A673 (cell line): ENCODE results near the gene CEP83. TPM values are rescaled to one million over a fixed set of nuclear protein-coding genes. Genes with fewer than 3 reads are reported as not detected.

Source experiments
- BruUV-seq: library from RNA; stranded (reverse); fragments of 400-500 nt; replicated peaks from 2 replicates; lab custom pipeline; 2021; lab: Mats Ljungman, UMichigan
- CTCF ChIA-PET: fragments of 300-600 bp; sonication (Branson Sonifier 250); formaldehyde crosslinking; loops from one replicate; lab custom pipeline; 2022; ENCODE audit warnings: antibody characterized with exemption; lab: Charles Lee
- POLR2A ChIA-PET: fragments of 300-600 bp; sonication (Branson Sonifier 250); formaldehyde crosslinking; loops from one replicate; lab custom pipeline; 2022; ENCODE audit warnings: antibody characterized with exemption; ENCODE audit not compliant: low non-redundant PET; lab: Charles Lee
- DNase-seq: peaks from one replicate; pipeline ENCODE4 v3.0.0-alpha.2; 2015; ENCODE audit warnings: low spot score
- H3K27ac ChIP-seq: fragments of 200-600 bp; sonication (generic); 2 replicates; pipeline ENCODE4 v1.5.1; 2016; ENCODE audit warnings: mixed run types, low read depth, mild to moderate bottlenecking, mixed read lengths, antibody characterized with exemption, low read length; ENCODE audit not compliant: poor library complexity, severe bottlenecking
- H3K27me3 ChIP-seq: fragments of 200-600 bp; sonication (generic); replicated peaks from 2 replicates; pipeline ENCODE4 v1.6.1; 2017; ENCODE audit warnings: mixed run types, low read depth, mild to moderate bottlenecking, mixed read lengths, antibody characterized with exemption, low read length; ENCODE audit not compliant: insufficient read depth, poor library complexity
- H3K36me3 ChIP-seq: fragments of 200-600 bp; sonication (generic); 2 replicates; pipeline ENCODE4 v1.6.1; 2016; ENCODE audit warnings: mixed run types, mild to moderate bottlenecking, mixed read lengths, antibody characterized with exemption, low read length; ENCODE audit not compliant: insufficient read depth, poor library complexity, severe bottlenecking
- H3K4me1 ChIP-seq: fragments of 200-600 bp; sonication (generic); 2 replicates; pipeline ENCODE4 v1.6.1; 2017; ENCODE audit warnings: mixed run types, mild to moderate bottlenecking, mixed read lengths, antibody characterized with exemption, low read length; ENCODE audit not compliant: insufficient read depth, poor library complexity, severe bottlenecking
- H3K4me3 ChIP-seq: fragments of 200-600 bp; sonication (generic); 2 replicates; pipeline ENCODE4 v1.5.1; 2016; ENCODE audit warnings: low read depth, mixed run types, mild to moderate bottlenecking, mixed read lengths, low read length; ENCODE audit not compliant: poor library complexity, severe bottlenecking
- H3K9me3 ChIP-seq: fragments of 200-600 bp; sonication (generic); 2 replicates; pipeline ENCODE4 v1.6.1; 2016; ENCODE audit warnings: mixed run types, low read depth, mild to moderate bottlenecking, mixed read lengths, antibody characterized with exemption, low read length; ENCODE audit not compliant: poor library complexity, severe bottlenecking
- EZH2 ChIP-seq: fragments of 200-600 bp; sonication (generic); IDR thresholded peaks from 2 replicates; pipeline ENCODE4 v1.6.1; 2017; ENCODE audit warnings: borderline replicate concordance, low read depth, mild to moderate bottlenecking, mixed read lengths, antibody characterized with exemption, low read length; ENCODE audit not compliant: poor library complexity, severe bottlenecking
- intact Hi-C: fragments of 100-400 bp; cut with micrococcal nuclease; formaldehyde crosslinking; loops from one replicate; pipeline ENCODE4 v1.10.0; 2022; ENCODE audit not compliant: unreplicated experiment
- total RNA-seq: library from RNA; stranded (reverse); gene quantifications from 2 replicates; pipeline ENCODE4 v1.2.3, GENCODE V29; 2021
- TF ChIP-seq, protein P1 (sequence below): fragments of 300-800, 200-600 bp; sonication (generic); conservative IDR thresholded peaks from 2 replicates; pipeline ENCODE4 v1.5.1; 2017; ENCODE audit warnings: low read depth, mild to moderate bottlenecking, antibody characterized with exemption, low read length, moderate library complexity, mixed read lengths

CEP83 gene
- total RNA-seq, 1 experiment from 2014 or later: 29.2 TPM

DNA sequence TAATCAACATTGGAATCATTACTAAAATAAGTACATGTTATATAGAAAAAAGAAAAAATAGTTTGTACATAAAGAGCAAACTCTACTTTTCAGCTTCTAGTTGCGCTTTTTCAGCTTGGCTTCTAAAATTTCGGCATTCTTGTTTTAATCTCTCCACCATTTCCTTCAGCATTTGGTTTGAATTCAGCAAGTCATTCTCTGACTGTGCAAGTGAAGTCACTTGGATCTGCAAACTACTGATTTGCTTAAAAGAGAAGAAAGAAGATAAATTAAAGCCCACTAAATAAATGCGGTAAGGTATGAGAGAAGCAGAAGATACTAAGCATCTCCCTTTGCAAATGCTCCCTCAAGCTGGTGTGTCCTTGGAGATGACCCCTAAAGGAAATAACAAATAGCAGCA, 126.3 kb downstream of the CEP83 start:
- BruUV-seq: no TSS peak
- intact Hi-C loops: no loop called here
- H3K4me3 ChIP-seq: no peak overlapping the region
- no peak for DNase-seq
- no peaks in the 10 kb centered on the region for H3K4me1 ChIP-seq
- no peak overlapping the region for H3K27ac ChIP-seq
- H3K36me3 ChIP-seq: no peaks in the 10 kb centered on the region
- H3K9me3 ChIP-seq: no peaks in the 10 kb centered on the region
- CTCF ChIA-PET: no interaction called here
- POLR2A ChIA-PET: no interaction called here
- TF ChIP-seq, protein P1, sequence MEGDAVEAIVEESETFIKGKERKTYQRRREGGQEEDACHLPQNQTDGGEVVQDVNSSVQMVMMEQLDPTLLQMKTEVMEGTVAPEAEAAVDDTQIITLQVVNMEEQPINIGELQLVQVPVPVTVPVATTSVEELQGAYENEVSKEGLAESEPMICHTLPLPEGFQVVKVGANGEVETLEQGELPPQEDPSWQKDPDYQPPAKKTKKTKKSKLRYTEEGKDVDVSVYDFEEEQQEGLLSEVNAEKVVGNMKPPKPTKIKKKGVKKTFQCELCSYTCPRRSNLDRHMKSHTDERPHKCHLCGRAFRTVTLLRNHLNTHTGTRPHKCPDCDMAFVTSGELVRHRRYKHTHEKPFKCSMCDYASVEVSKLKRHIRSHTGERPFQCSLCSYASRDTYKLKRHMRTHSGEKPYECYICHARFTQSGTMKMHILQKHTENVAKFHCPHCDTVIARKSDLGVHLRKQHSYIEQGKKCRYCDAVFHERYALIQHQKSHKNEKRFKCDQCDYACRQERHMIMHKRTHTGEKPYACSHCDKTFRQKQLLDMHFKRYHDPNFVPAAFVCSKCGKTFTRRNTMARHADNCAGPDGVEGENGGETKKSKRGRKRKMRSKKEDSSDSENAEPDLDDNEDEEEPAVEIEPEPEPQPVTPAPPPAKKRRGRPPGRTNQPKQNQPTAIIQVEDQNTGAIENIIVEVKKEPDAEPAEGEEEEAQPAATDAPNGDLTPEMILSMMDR: no peak
- TF ChIP-seq EZH2: no peak
- H3K27me3 ChIP-seq: no peaks in the 10 kb centered on the region

GRCh38 chr12:94329366-94329765, 130.3 kb downstream of the CEP83 start:
- H3K27ac ChIP-seq: no peak overlapping the region
- TF ChIP-seq, protein P1: peak; percentile 33; the same call in 1 of the 2 replicates
- no peak for TF ChIP-seq EZH2
- no peaks in the 10 kb centered on the region for H3K9me3 ChIP-seq
- DNase-seq: no peak
- ChIA-PET CTCF (interaction anchor here (0.6 kb wide), 1 partner anchor 204 kb away, joined by 4 read pairs; no protein-coding TSS in a partner anchor), POLR2A (interaction anchor here (0.5 kb wide), 1 partner anchor 14 kb away, joined by 3 read pairs; no protein-coding TSS in a partner anchor)
- no TSS peak for BruUV-seq
- H3K4me1 ChIP-seq: no peaks in the 10 kb centered on the region
- H3K4me3 ChIP-seq: no peak overlapping the region
- H3K36me3 ChIP-seq: no peaks in the 10 kb centered on the region
- intact Hi-C loops: no loop called here
- no peaks in the 10 kb centered on the region for H3K27me3 ChIP-seq

GRCh38 chr12:94327809-94328208, 131.9 kb downstream of the CEP83 start:
- CTCF ChIA-PET: no interaction called here
- no peak for TF ChIP-seq EZH2
- TF ChIP-seq, protein P1: no peak
- no peak overlapping the region for H3K27ac ChIP-seq
- no TSS peak for BruUV-seq
- intact Hi-C loops: no loop called here
- no peaks in the 10 kb centered on the region for H3K36me3 ChIP-seq
- no peaks in the 10 kb centered on the region for H3K9me3 ChIP-seq
- no peaks in the 10 kb centered on the region for H3K27me3 ChIP-seq
- no peak for DNase-seq
- no peak overlapping the region for H3K4me3 ChIP-seq
- no peaks in the 10 kb centered on the region for H3K4me1 ChIP-seq
- POLR2A ChIA-PET: no interaction called here
